Cardiac muscle cell (in vitro differentiated cells and primary cell): ENCODE results near the gene USP7. TPM values are rescaled to one million over a fixed set of nuclear protein-coding genes. Genes with fewer than 3 reads are reported as not detected.
"Not testable (repeated sequence)": the region's sequence is repeated elsewhere in the genome, so short reads cannot be mapped to it uniquely, and the experiment has no call there.

Experiments used
- DNase-seq, 2 donors: peaks; one replicate each; pipeline versions ENCODE4 v3.0.0 to v3.0.0-alpha.2; 2010 to 2017; ENCODE audit warnings: low read depth in 1 of 2, low spot score in 1 of 2
- H3K27ac ChIP-seq: fragments of 200-600 bp; sonication (generic); 2 replicates; pipeline ENCODE4 v1.5.1; 2016
- H3K27me3 ChIP-seq: fragments of 200-600 bp; sonication (generic); 2 replicates; pipeline ENCODE4 v1.6.0; 2016; ENCODE audit warnings: control low read depth
- H3K36me3 ChIP-seq: fragments of 200-600 bp; sonication (generic); 2 replicates; pipeline ENCODE4 v1.5.1; 2016; ENCODE audit warnings: control low read depth
- H3K4me1 ChIP-seq: fragments of 200-600 bp; sonication (generic); 2 replicates; pipeline ENCODE4 v1.8.1; 2017; ENCODE audit warnings: low read depth, mild to moderate bottlenecking, mixed run types
- H3K4me3 ChIP-seq: fragments of 200-600 bp; sonication (generic); 2 replicates; pipeline ENCODE4 v1.5.1; 2016; ENCODE audit warnings: mild to moderate bottlenecking
- H3K9me3 ChIP-seq: fragments of 200-600 bp; sonication (generic); 2 replicates; pipeline ENCODE4 v1.5.1; 2017; ENCODE audit warnings: low read depth, mild to moderate bottlenecking, control low read depth
- polyA plus RNA-seq: library from polyadenylated mRNA; unstranded; fragments of >200 nt; fragmentation: Nextera tagmentation; extraction: Ambion mirVana; gene quantifications from 2 replicates; pipeline ENCODE4 v1.2.1, GENCODE V29; 2016
- total RNA-seq: library from RNA; depleted of rRNA; stranded (reverse); fragments of >200 nt; gene quantifications from 2 replicates; pipeline ENCODE4 v1.2.3, GENCODE V29; 2016
- TF ChIP-seq, protein P1 (sequence below): IDR thresholded peaks from 2 replicates; pipeline ENCODE4 v1.5.1; 2012; ENCODE audit warnings: low read depth, mild to moderate bottlenecking, low read length

Gene USP7
- total and polyA plus RNA-seq, 2 experiments from 2014 or later, result 45.1 to 77.0 TPM

DNA sequence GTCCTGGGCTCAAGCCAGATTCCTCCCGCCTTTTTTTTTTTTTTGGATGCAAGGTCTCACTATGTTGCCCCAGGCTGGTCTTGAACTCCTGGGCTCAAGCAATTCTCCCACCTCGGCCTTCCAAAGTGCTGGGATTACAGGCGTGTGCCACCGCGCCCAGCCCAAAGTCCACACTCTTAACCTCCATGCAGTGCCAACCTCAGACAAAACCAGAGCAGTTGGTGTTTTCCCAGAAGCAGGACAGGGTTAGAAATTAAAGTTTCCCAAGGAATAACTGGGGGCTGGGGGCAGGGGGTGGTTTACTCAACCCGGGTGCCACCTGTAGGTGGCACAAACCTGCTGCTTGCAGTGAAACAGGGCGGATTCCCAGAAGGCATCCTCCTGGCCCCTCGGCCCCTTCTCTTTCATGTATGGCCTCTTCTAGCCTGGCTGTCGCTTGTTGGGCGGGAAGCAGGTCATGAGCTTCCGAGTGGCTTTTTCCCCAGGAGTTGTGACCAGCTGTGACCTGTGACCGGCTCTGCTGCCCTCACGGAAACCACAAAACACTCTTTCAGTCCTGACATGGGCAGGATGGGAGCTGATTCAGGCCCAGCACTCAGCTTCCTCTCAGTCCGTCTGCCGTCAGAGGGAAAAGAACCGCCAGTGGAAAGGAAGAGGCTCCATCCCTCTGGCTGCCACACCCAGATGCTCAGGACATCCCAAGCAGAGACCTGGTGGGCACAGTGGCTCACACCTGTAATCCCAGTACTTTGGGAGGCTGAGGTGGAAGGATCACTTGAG lies 25.6 kb upstream of the USP7 start:
- TF ChIP-seq, protein P1, sequence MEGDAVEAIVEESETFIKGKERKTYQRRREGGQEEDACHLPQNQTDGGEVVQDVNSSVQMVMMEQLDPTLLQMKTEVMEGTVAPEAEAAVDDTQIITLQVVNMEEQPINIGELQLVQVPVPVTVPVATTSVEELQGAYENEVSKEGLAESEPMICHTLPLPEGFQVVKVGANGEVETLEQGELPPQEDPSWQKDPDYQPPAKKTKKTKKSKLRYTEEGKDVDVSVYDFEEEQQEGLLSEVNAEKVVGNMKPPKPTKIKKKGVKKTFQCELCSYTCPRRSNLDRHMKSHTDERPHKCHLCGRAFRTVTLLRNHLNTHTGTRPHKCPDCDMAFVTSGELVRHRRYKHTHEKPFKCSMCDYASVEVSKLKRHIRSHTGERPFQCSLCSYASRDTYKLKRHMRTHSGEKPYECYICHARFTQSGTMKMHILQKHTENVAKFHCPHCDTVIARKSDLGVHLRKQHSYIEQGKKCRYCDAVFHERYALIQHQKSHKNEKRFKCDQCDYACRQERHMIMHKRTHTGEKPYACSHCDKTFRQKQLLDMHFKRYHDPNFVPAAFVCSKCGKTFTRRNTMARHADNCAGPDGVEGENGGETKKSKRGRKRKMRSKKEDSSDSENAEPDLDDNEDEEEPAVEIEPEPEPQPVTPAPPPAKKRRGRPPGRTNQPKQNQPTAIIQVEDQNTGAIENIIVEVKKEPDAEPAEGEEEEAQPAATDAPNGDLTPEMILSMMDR, result no peak

DNA sequence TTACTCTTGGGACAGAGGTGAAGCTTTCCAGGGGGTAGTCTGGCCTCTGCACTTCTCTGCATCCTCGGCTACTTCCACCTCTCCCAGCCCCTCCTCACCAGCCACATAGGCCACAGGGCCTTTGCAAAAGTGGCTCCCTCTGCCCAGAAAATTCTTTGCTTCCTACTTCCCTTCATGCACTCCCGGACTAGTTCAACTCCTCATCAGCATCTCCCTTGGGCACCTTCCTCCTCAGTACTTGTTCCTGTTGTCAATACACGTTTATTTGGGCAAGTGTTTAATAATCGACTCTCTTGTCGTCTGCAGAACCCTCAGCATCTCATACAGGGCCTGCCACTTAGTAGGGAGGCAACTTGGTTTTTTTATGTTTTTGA lies 23.1 kb upstream of the USP7 start:
- TF ChIP-seq, protein P1, result no peak
- no peak for DNase-seq
- H3K4me3 ChIP-seq, result no peak overlapping the region
- H3K36me3 ChIP-seq, result no peaks in the 10 kb centered on the region
- H3K9me3 ChIP-seq, result no peaks in the 10 kb centered on the region
- no peak overlapping the region for H3K27ac ChIP-seq
- no peaks in the 10 kb centered on the region for H3K27me3 ChIP-seq
- H3K4me1 ChIP-seq, result no peaks in the 10 kb centered on the region

More for the DNA sequence above, 25.6 kb upstream of the USP7 start:
- Histone ChIP-seq H3K27ac (no peak overlapping the region), H3K4me3 (no peak overlapping the region), H3K9me3 (no peaks in the 10 kb centered on the region), H3K27me3 (no peaks in the 10 kb centered on the region), H3K4me1 (no peaks in the 10 kb centered on the region), H3K36me3 (no peaks in the 10 kb centered on the region)
- no peak for DNase-seq

GRCh38 chr16:8986111-8986510 lies 22.4 kb upstream of the USP7 start:
- TF ChIP-seq, protein P1, result no peak
- H3K4me1 ChIP-seq, result no peaks in the 10 kb centered on the region
- H3K27ac ChIP-seq, result no peak overlapping the region
- H3K36me3 ChIP-seq, result no peaks in the 10 kb centered on the region
- no peaks in the 10 kb centered on the region for H3K27me3 ChIP-seq
- H3K9me3 ChIP-seq, result no peaks in the 10 kb centered on the region
- no peak for DNase-seq
- no peak overlapping the region for H3K4me3 ChIP-seq

GRCh38 chr16:8982816-8983215 lies 19.1 kb upstream of the USP7 start:
- H3K4me1 ChIP-seq, result no peaks in the 10 kb centered on the region
- H3K4me3 ChIP-seq, result no peak overlapping the region
- H3K27me3 ChIP-seq, result no peaks in the 10 kb centered on the region
- H3K36me3 ChIP-seq, result no peaks in the 10 kb centered on the region
- H3K27ac ChIP-seq, result no peak overlapping the region
- TF ChIP-seq, protein P1, result no peak
- no peaks in the 10 kb centered on the region for H3K9me3 ChIP-seq
- DNase-seq, result no peak

GRCh38 chr16:8981901-8982300 lies 18.2 kb upstream of the USP7 start:
- DNase-seq, H3K27ac ChIP-seq, H3K4me1 ChIP-seq, H3K36me3 ChIP-seq, H3K4me3 ChIP-seq, H3K27me3 ChIP-seq, H3K9me3 ChIP-seq: not testable (repeated sequence)

DNA sequence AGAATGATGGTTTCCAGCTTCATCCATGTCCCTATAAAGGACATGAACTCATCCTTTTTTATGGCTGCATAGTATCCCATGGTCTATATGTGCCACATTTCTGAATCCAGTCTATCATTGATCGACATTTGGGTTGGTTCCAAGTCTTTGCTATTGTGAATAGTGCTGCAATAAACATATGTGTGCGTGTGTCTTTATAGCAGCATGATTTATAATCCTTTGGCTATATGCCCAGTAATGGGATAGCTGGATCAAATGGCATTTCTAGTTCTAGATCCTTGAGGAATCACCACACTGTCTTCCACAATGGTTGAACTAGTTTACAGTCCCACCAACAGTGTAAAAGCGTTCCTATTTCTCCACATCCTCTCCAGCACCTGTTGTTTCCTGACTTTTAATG lies 12.5 kb upstream of the USP7 start:
- DNase-seq, H3K4me1 ChIP-seq: not testable (repeated sequence)

More for the DNA sequence above, 12.5 kb upstream of the USP7 start:
- H3K27me3 ChIP-seq, H3K36me3 ChIP-seq, H3K27ac ChIP-seq, H3K9me3 ChIP-seq, H3K4me3 ChIP-seq: not testable (repeated sequence)
